Activated CD4-positive, CD25-positive, alpha-beta regulatory T cell treated with anti-CD3 and anti-CD28 coated beads, Interleukin-2, amount 50 U/mL, for 72 hours (primary cell): Measurements from ENCODE around the gene GCGR.

Experiments used
- DNase-seq: peaks from one replicate; pipeline ENCODE4 v3.0.0; 2021

The GCGR gene

DNA sequence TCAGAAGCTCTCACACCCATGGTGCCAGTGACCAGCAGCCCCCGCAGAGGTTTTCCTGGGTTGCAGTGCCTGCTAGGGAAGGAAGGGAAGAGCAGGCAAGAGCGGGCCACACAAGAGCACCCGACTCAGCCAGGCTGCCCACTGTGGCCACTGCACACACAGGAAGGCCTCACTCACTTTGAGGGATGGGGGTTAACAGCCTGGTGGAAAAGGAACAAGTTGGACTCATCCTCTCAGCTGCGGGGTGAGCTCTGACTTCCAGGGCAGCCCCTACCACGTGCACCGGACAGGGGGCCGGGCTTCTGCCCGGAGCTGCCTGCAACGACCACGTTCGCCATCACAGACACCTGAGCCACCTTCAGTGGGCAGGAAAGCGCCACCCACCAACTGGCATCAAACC is 48.3 kb downstream of the GCGR start:
- DNase-seq, result no peak

DNA sequence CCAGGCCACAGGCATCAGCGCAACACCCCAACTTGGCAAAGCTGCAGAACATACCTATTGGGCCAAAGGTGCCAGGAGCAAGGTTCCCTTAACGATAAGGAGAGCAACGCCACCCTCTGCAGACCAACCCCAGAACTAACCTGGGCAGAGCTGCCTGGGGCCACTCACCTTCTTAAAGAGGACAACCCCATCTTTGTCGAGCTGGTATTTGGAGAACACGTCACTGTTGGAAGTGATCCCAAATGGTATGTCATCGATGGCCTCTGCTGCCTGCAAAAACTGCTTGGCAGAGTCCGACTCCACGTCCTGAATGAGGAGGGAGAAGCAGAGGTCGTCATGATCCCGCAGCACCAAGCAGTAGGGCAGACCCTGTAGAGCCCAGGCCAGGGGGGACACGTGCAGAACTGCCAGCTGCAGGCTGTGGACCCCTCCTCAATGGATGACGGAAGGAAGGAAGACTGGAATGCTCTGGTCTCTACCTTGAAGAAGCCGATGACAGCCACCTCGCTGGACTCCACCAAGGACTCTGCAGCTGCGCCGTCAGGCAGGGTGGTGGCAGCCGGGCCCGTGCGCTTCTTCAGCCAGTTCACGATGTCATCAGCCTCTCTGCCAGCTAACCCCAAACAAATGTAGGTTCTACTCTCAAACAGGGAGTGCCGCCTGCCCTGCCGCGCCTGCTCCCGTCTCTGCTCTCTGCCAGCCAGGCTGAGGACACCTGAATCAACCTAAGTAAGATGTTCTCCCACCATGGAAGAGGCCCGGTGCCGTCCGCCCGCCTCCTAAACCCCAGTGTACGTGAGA is 51.2 kb downstream of the GCGR start:
- DNase-seq, result no peak

DNA sequence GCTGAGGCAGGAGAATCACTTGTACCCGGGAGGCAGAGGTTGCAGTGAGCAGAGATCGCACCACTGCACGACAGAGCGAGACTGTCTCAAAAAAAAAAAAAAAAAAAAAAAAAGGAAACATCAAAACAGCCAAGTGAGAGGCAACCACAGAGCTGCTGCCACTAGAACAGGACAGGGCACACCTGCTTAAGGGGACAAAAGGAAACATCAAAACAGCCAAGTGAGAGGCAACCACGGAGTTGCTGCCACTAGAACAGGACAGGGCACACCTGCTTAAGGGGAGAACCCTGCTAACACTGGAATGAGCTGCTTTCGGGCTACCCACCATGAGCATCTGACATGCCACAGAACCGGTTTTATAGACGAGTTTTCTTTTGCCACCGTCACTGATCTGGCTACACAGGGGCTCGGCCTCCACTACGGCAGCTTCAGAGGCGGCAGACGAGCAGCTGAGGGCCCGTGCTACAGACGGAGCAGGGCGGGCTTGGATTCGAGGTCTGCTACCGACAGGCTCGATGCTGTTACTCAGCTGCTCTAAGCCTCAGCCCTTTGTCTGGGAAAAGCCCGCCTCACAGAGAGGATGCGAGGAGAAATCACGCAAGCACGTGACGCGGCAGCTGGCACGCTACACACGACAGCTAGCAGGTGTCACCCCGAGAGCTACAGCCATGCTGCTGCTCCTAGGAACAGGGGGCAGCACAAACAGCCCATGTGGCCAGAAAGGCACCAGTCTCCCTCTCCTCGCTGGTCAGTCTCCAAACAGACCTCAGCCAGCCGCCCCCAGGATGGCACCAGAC is 54.4 kb downstream of the GCGR start:
- DNase-seq, result no peak

DNA sequence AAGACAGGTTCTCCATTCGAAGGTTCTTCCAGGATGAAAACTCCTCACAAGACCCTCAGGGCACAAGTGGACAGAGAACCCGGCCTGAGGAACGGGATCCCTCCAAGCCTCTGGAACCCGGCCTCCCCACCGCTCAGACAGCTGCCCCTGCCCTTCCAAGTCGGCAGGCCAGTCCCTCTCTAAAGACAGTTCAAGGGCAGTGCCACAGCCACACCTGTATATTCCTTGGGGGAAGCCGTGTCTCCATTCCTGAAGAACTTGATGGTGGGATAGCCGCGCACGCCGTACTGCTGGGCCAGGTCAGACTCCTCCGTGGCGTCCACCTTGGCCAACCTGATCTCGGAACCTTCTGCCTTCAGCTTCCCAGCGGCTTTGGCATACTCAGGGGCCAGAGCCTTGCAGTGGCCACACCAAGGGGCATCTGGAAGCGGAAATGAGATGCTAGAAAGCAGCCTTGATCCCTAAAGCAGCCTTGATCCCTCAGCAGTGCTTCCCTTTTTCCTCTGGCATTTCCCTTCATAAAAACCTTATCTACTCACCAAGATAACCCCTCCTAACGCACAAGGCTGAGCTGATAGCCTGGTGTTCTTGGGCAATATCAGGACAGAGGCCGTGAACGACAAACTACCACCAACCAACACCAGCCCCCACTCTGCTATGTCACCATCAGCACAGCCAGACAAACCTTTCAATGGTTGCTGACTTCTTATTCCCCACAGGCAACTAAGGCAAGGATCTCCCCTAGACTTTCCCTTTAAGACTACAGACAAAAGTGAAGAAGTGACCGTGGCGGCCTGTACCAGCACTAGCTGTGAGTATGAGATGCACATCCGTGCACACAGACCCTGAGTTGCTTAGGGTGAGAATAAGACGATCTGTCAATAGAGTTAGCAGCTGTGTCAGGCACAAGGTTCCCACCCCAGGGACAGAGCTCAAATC is 55.3 kb downstream of the GCGR start:
- DNase-seq, result no peak

DNA sequence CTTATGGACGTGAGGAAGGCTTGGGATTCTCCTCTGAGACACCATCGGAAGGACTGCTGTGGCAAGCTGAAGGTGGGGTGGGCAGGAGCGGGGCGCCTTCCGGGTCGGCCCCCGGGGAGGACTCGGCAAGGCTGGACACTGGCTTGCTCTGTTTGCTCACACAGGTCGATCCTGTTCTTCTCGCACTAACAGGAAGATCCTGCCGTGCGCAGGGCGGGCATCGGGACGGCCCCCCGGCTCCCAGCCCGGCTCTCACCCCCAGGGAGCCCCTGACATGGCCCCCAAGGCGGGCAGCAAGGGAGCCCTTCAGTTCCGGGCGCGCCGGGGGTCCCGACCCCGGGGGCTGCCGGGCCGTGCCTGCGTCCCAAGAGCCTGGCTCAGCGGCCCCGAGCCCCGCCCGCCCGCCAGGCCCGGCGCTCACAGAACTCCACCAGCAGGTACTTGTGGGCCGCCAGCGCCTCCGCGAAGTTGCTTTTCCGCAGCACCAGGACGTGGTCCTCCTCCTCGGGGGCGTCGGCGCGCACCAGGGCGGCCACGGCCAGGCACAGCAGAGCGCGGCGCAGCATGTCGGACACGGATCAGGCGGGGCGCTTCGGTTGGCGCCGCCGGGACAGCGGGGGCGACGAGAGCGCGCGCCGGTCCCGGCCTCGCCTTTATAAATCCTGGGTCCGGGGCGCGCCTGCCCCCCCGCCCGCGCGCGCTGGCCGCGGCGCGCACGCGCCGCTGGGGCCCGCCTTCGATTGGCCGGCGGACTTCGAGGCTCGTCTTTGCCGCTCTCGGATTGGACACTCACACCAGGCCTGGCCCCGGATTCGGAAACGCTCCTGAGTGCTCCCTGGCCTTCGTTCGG is 56.2 kb downstream of the GCGR start, which contains the start of gene P4HB:
Gene P4HB, minus strand, starts transcription at position 630 of the 850 bp plus-strand sequence. Its CDS starts 64 bp downstream, at position 566.
- peak; percentile 39 for DNase-seq

DNA sequence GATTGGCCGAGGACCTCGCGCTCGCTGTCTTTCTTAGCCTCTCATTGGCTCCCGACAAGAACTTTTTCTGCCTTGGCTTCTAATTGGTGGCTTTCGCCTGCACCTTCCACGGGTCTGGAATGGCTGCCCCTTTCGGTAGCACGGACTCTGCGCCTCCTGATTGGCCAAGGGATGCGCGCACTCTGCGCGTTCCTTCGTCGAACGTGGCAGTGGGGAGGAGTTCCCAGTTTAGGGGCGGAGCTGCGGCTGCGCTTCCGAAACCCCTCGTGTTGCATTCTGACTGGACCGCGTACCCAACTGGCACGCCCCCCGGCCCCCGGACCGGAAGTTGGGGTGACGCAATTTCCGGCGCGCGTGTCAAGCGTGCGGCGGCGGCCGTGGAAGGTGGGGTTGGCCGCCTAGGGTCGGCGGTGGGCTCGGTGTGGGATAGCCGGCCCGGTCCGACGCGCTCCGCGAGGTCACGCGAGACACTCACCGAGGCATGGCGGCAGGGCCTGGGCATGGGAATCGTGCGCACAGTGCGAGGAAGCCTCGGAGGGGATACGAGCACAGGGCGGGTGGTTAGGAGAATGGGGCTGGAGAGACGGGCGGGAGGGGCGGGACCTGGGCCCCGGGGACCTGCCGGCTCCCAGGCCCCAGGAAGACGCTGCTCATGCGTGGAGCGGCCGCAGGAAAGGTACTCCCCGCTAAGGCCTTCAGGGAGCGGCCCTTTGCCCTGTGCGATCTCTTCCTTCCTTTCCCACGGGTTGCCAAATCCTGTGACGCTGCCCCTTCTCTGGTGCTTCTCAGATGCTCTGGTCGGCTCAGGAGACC is 57.0 kb downstream of the GCGR start:
- DNase-seq, result peak; percentile 99

DNA sequence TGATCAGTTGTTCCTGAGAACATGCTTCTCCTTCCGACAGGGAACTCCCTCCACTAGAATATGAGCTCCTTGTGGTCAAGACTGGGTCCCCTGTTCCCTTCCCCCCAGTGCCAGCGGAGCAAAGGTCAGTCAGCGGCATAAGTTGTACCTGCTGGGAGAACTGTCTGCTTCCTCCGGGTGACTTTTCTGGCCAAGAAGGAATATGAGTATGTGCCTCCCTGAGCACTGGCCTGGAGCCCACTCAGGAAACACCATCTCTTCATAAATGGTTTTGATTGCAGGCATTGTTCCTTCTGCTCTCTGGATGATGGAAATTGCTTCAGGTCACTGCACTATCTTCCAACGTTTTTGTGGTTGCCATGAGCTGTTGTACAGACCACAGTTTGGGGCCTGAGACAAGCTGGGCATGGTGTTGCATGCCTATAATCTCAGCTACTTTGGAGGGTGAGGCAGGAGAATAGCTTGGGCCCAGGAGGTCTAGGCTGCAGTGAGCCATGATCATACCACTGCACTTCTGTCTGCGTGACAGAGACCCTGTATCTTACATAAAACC is 59.2 kb downstream of the GCGR start:
- no peak for DNase-seq
